Measurements from ENCODE around the gene CAV3. TPM values are rescaled to one million over a fixed set of nuclear protein-coding genes. Genes with fewer than 3 reads are reported as not detected.

The CAV3 gene
- total and polyA plus RNA-seq, 2 experiments from 2014 or later, result not detected

- TF ChIP-seq REST (IDR thresholded peaks at IDR 0.05; ENCODE audit: unreplicated experiment) (no peak), STAT1 (IDR thresholded peaks at IDR 0.05; ENCODE audit: unreplicated experiment) (no peak), JUNB (IDR thresholded peaks at IDR 0.05; ENCODE audit: unreplicated experiment) (no peak), NANOG (IDR thresholded peaks at IDR 0.05; ENCODE audit: borderline replicate concordance) (no peak), ZNF331 (CRISPR knock-in tag; IDR thresholded peaks at IDR 0.05; ENCODE audit: low read depth) (no peak), POLR2AphosphoS5 (IDR thresholded peaks at IDR 0.05; ENCODE audit: low read depth) (no peak), CREB1 (CRISPR knock-in tag; IDR thresholded peaks at IDR 0.05; ENCODE audit: low read depth) (no peak), EZH2phosphoT487 (IDR thresholded peaks at IDR 0.05; ENCODE audit: unreplicated experiment) (no peak)
- TF ChIP-seq, protein P1, sequence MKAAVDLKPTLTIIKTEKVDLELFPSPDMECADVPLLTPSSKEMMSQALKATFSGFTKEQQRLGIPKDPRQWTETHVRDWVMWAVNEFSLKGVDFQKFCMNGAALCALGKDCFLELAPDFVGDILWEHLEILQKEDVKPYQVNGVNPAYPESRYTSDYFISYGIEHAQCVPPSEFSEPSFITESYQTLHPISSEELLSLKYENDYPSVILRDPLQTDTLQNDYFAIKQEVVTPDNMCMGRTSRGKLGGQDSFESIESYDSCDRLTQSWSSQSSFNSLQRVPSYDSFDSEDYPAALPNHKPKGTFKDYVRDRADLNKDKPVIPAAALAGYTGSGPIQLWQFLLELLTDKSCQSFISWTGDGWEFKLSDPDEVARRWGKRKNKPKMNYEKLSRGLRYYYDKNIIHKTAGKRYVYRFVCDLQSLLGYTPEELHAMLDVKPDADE (IDR thresholded peaks at IDR 0.05), result no peak
Observed at GRCh38 chr3:8738639-8739038, 5.0 kb downstream of the CAV3 start (continued).

GRCh38 chr3:8739757-8740504 lies 6.3 kb downstream of the CAV3 start:
- H3K27ac Mint-ChIP-seq, result no peak overlapping the region
- ATAC-seq (no peak), DNase-seq (ENCODE audit: low spot score) (no peak)
- no peaks in the 10 kb centered on the region for H3K36me3 Mint-ChIP-seq (ENCODE audit: low read depth)
- Histone ChIP-seq H4K20me1 (replicated peaks; ENCODE audit: insufficient read depth) (no peaks in the 10 kb centered on the region), H3F3A (replicated peaks; ENCODE audit: low read depth) (no peaks in the 10 kb centered on the region), H2AFZ (no peak overlapping the region), H3K79me2 (replicated peaks; ENCODE audit: insufficient read depth) (no peaks in the 10 kb centered on the region), H3K27ac (ENCODE audit: low read depth) (no peak overlapping the region), H3K4me3 (no peak overlapping the region), H3K4me1 (ENCODE audit: insufficient read depth) (peaks cover 25% of the 10 kb centered on the region), H3K9me2 (ENCODE audit: insufficient read depth) (no peaks in the 10 kb centered on the region), H3K36me3 (ENCODE audit: insufficient read depth) (no peaks in the 10 kb centered on the region), H3K27me3 (ENCODE audit: insufficient read depth) (no peaks in the 10 kb centered on the region), H3K4me2 (no peak overlapping the region)
- H3K27me3 Mint-ChIP-seq (ENCODE audit: insufficient read depth, low read depth, poor library complexity), result peaks cover 8% of the 10 kb centered on the region
- H3K9me3 Mint-ChIP-seq, result no peaks in the 10 kb centered on the region
- H3K4me1 Mint-ChIP-seq, result peaks cover 31% of the 10 kb centered on the region
- no peak overlapping the region for H3K4me3 Mint-ChIP-seq
- TF ChIP-seq POLR2AphosphoS5 (IDR thresholded peaks at IDR 0.05; ENCODE audit: low read depth) (no peak), STAT1 (IDR thresholded peaks at IDR 0.05; ENCODE audit: unreplicated experiment) (no peak), CREB1 (CRISPR knock-in tag; IDR thresholded peaks at IDR 0.05; ENCODE audit: low read depth) (no peak), JUNB (IDR thresholded peaks at IDR 0.05; ENCODE audit: unreplicated experiment) (no peak), ZNF462 (CRISPR knock-in tag; IDR thresholded peaks at IDR 0.05) (no peak), EZH2phosphoT487 (IDR thresholded peaks at IDR 0.05; ENCODE audit: unreplicated experiment) (no peak)
- TF ChIP-seq, protein P2, sequence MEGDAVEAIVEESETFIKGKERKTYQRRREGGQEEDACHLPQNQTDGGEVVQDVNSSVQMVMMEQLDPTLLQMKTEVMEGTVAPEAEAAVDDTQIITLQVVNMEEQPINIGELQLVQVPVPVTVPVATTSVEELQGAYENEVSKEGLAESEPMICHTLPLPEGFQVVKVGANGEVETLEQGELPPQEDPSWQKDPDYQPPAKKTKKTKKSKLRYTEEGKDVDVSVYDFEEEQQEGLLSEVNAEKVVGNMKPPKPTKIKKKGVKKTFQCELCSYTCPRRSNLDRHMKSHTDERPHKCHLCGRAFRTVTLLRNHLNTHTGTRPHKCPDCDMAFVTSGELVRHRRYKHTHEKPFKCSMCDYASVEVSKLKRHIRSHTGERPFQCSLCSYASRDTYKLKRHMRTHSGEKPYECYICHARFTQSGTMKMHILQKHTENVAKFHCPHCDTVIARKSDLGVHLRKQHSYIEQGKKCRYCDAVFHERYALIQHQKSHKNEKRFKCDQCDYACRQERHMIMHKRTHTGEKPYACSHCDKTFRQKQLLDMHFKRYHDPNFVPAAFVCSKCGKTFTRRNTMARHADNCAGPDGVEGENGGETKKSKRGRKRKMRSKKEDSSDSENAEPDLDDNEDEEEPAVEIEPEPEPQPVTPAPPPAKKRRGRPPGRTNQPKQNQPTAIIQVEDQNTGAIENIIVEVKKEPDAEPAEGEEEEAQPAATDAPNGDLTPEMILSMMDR (conservative IDR thresholded peaks at IDR 0.05; ENCODE audit: low read depth in 2 of 2), result no peak

All from GM23338 (cell line).